Neural cell (in vitro differentiated cells): ENCODE measurements around the gene TMEM234. TPM values are rescaled to one million over a fixed set of nuclear protein-coding genes. Genes with fewer than 3 reads are reported as not detected.

ENCODE experiments used
- H2AFZ ChIP-seq: fragments of 200-600, 300-800 bp; sonication (generic), shearing (Covaris generic); 2 replicates; pipeline ENCODE4 v1.6.0; 2014; ENCODE audit warnings: low read depth, mild to moderate bottlenecking, antibody characterized with exemption, low read length, moderate library complexity
- H3F3A ChIP-seq: fragments of 200-600 bp; shearing (Covaris generic); 2 replicates; pipeline ENCODE4 v1.6.1; 2016; ENCODE audit warnings: mild to moderate bottlenecking, moderate library complexity, mixed read lengths, antibody characterized with exemption, low read length; ENCODE audit not compliant: insufficient read depth, poor library complexity, severe bottlenecking
- H3K27ac ChIP-seq: fragments of 200-600, 300-800 bp; sonication (generic), shearing (Covaris generic); 2 replicates; pipeline ENCODE4 v1.5.1; 2014; ENCODE audit warnings: mild to moderate bottlenecking, low read length, moderate library complexity
- H3K27me3 ChIP-seq: fragments of 300-800, 200-600 bp; sonication (generic), shearing (Covaris generic); 2 replicates; pipeline ENCODE4 v1.6.0; 2014; ENCODE audit warnings: mild to moderate bottlenecking, low read depth, low read length, moderate library complexity; ENCODE audit not compliant: insufficient read depth
- H3K36me3 ChIP-seq: fragments of 300-800, 200-600 bp; sonication (generic), shearing (Covaris generic); 2 replicates; pipeline ENCODE4 v1.5.1; 2014; ENCODE audit warnings: mild to moderate bottlenecking, antibody characterized with exemption, low read length, moderate library complexity; ENCODE audit not compliant: insufficient read depth
- H3K4me2 ChIP-seq: fragments of 300-800, 200-600 bp; sonication (generic), shearing (Covaris generic); 2 replicates; pipeline ENCODE4 v1.6.0; 2014; ENCODE audit warnings: mild to moderate bottlenecking, low read length
- H3K4me3 ChIP-seq: fragments of 300-800, 200-600 bp; sonication (generic), shearing (Covaris generic); 2 replicates; pipeline ENCODE4 v1.5.1; 2014; ENCODE audit warnings: mild to moderate bottlenecking, low read length, moderate library complexity
- H3K79me2 ChIP-seq: fragments of 200-600 bp; shearing (Covaris generic); replicated peaks from 2 replicates; pipeline ENCODE4 v1.6.0; 2014; ENCODE audit warnings: mild to moderate bottlenecking, low read length, moderate library complexity; ENCODE audit not compliant: insufficient read depth
- H3K9ac ChIP-seq: fragments of 300-800, 200-600 bp; sonication (generic), shearing (Covaris generic); 2 replicates; pipeline ENCODE4 v1.6.1; 2016; ENCODE audit warnings: mild to moderate bottlenecking, low read length, mixed read lengths
- H3K9me2 ChIP-seq: fragments of 200-600 bp; shearing (Covaris generic); 2 replicates; pipeline ENCODE4 v1.6.1; 2016; ENCODE audit warnings: mild to moderate bottlenecking, low read length, mixed read lengths; ENCODE audit not compliant: insufficient read depth
- H3K9me3 ChIP-seq: fragments of 200-600, 300-800 bp; sonication (generic), shearing (Covaris generic); 2 replicates; pipeline ENCODE4 v1.6.1; 2016; ENCODE audit warnings: mild to moderate bottlenecking, mixed run types, low read length, moderate library complexity, mixed read lengths
- H4K20me1 ChIP-seq: fragments of 200-600 bp; shearing (Covaris generic); 2 replicates; pipeline ENCODE4 v1.6.1; 2016; ENCODE audit warnings: mild to moderate bottlenecking, mixed run types; ENCODE audit not compliant: insufficient read depth
- CTCF ChIP-seq: fragments of 450-650 bp; IDR thresholded peaks from 2 replicates; pipeline ENCODE4 v1.5.1; 2014; ENCODE audit warnings: antibody characterized with exemption, mild to moderate bottlenecking, moderate library complexity; ENCODE audit not compliant: poor library complexity, severe bottlenecking
- EP300 ChIP-seq: fragments of 450-650 bp; conservative IDR thresholded peaks from 2 replicates; pipeline ENCODE4 v1.6.1; 2014; ENCODE audit warnings: antibody characterized with exemption, mild to moderate bottlenecking, moderate library complexity; ENCODE audit not compliant: poor library complexity, severe bottlenecking
- EZH2 ChIP-seq: fragments of 200-600, 300-800 bp; shearing (Covaris generic), sonication (generic); IDR thresholded peaks from 2 replicates; pipeline ENCODE4 v1.6.1; 2014; ENCODE audit warnings: antibody characterized with exemption, low read length, borderline replicate concordance, mild to moderate bottlenecking; ENCODE audit not compliant: insufficient read depth, poor library complexity, severe bottlenecking
- MXI1 ChIP-seq: fragments of 450-650 bp; conservative IDR thresholded peaks from 2 replicates; pipeline ENCODE4 v1.6.1; 2014; ENCODE audit warnings: antibody characterized with exemption, mild to moderate bottlenecking; ENCODE audit not compliant: poor library complexity, severe bottlenecking
- POLR2AphosphoS5 ChIP-seq: IDR thresholded peaks from 2 replicates; pipeline ENCODE4 v1.6.1; 2012
- RAD21 ChIP-seq: fragments of 450-650 bp; conservative IDR thresholded peaks from 2 replicates; pipeline ENCODE4 v1.6.1; 2014; ENCODE audit warnings: antibody characterized with exemption, mild to moderate bottlenecking, moderate library complexity
- REST ChIP-seq: IDR thresholded peaks from 2 replicates; pipeline ENCODE4 v1.6.1; 2012; ENCODE audit warnings: borderline replicate concordance
- SMC3 ChIP-seq: fragments of 450-650 bp; conservative IDR thresholded peaks from 2 replicates; pipeline ENCODE4 v1.6.1; 2014; ENCODE audit warnings: antibody characterized with exemption, mild to moderate bottlenecking, moderate library complexity; ENCODE audit not compliant: poor library complexity
- TAF1 ChIP-seq: IDR thresholded peaks from 2 replicates; pipeline ENCODE4 v1.6.1; 2012; ENCODE audit warnings: low read depth
- polyA plus RNA-seq: library from polyadenylated mRNA; depleted of rRNA; stranded (reverse); fragments of >200 nt; gene quantifications from 2 replicates; pipeline ENCODE4 v1.2.3, GENCODE V29; 2014

The TMEM234 gene
- polyA plus RNA-seq, 1 donor from 2014 or later, result 24.4 TPM

- H3K9me3 ChIP-seq, result no peaks in the 10 kb centered on the region
- no peaks in the 10 kb centered on the region for H3K27me3 ChIP-seq
- peaks cover 5% of the 10 kb centered on the region for H3K36me3 ChIP-seq
- H2AFZ ChIP-seq, result no peak overlapping the region
- H3F3A ChIP-seq, result no peaks in the 10 kb centered on the region
- no peak overlapping the region for H3K4me3 ChIP-seq
- no peaks in the 10 kb centered on the region for H4K20me1 ChIP-seq
- no peaks in the 10 kb centered on the region for H3K79me2 ChIP-seq
- H3K27ac ChIP-seq, result no peak overlapping the region
- no peak overlapping the region for H3K9ac ChIP-seq
- no peaks in the 10 kb centered on the region for H3K9me2 ChIP-seq
- H3K4me2 ChIP-seq, result no peak overlapping the region
- TF ChIP-seq EP300 (no peak), MXI1 (no peak), POLR2AphosphoS5 (no peak), REST (no peak), CTCF (no peak), SMC3 (no peak), RAD21 (no peak), EZH2 (no peak), TAF1 (no peak)
Observed at GRCh38 chr1:32231843-32232432, 9.8 kb upstream of the TMEM234 start.

- H3K9me3 ChIP-seq, result no peaks in the 10 kb centered on the region
- H3K79me2 ChIP-seq, result no peaks in the 10 kb centered on the region
- H3K27ac ChIP-seq, result no peak overlapping the region
- H3K9me2 ChIP-seq, result no peaks in the 10 kb centered on the region
- peaks cover 5% of the 10 kb centered on the region for H3K36me3 ChIP-seq
- no peak overlapping the region for H3K4me2 ChIP-seq
- H3K9ac ChIP-seq, result no peak overlapping the region
- H3K27me3 ChIP-seq, result no peaks in the 10 kb centered on the region
- no peaks in the 10 kb centered on the region for H4K20me1 ChIP-seq
- TF ChIP-seq REST (no peak), EP300 (no peak), CTCF (no peak), TAF1 (no peak), SMC3 (no peak), RAD21 (no peak), MXI1 (no peak), EZH2 (no peak), POLR2AphosphoS5 (no peak)
- no peak overlapping the region for H3K4me3 ChIP-seq
- no peak overlapping the region for H2AFZ ChIP-seq
- H3F3A ChIP-seq, result no peaks in the 10 kb centered on the region
Observed at GRCh38 chr1:32228771-32229170, 6.6 kb upstream of the TMEM234 start.
